Upper lobe of left lung (tissue), 6 donors: ENCODE results near the gene ATAT1. TPM values are rescaled to one million over a fixed set of nuclear protein-coding genes. Genes with fewer than 3 reads are reported as not detected.

Source experiments
- ATAC-seq, 2 donors: fragments of 200-7000 bp; cut with Tn5 transposase; one replicate each; pipeline ENCODE4 v1.9.1; 2022; ENCODE audit warnings: mild to moderate bottlenecking in 2 of 2, moderate library complexity in 2 of 2; ENCODE audit not compliant: low FRiP score in 2 of 2
- DNase-seq, 2 donors: peaks; one replicate each; pipeline ENCODE4 v3.0.0-alpha.2; 2019 to 2020
- H3K27ac ChIP-seq, 4 donors: fragments of 200-600 bp; sonication (generic); one replicate each; pipeline ENCODE4 v1.5.1; 2016 to 2019
- H3K27me3 ChIP-seq, 4 donors: fragments of 200-600 bp; sonication (generic); one replicate each; pipeline ENCODE4 v1.5.1; 2017 to 2019
- H3K36me3 ChIP-seq, 4 donors: fragments of 200-600 bp; sonication (generic); one replicate each; pipeline ENCODE4 v1.5.1; 2016 to 2019
- H3K4me1 ChIP-seq, 4 donors: fragments of 200-600 bp; sonication (generic); one replicate each; pipeline ENCODE4 v1.5.1; 2018 to 2019
- H3K4me3 ChIP-seq, 4 donors: fragments of 200-600 bp; sonication (generic); one replicate each; pipeline ENCODE4 v1.5.1; 2017 to 2019; ENCODE audit warnings: mild to moderate bottlenecking in 2 of 4, moderate library complexity in 1 of 4
- H3K9me3 ChIP-seq, 4 donors: fragments of 200-600 bp; sonication (generic); one replicate each; pipeline ENCODE4 v1.5.1; 2018 to 2019
- CTCF ChIP-seq, 6 experiments: fragments of 450-650 bp in 4 of 6; fragments of 200-600 bp in 2 of 6; sonication (generic) in 2 of 6; IDR thresholded peaks; one replicate each; pipeline ENCODE4 v1.5.1; 2016 to 2019; ENCODE audit warnings: antibody characterized with exemption in 6 of 6
- EP300 ChIP-seq, 4 donors: sonication (generic); formaldehyde crosslinking; IDR thresholded peaks; one replicate each; pipeline ENCODE4 v1.5.1; 2017; ENCODE audit warnings: antibody characterized with exemption in 4 of 4, control low read depth in 2 of 4
- POLR2A ChIP-seq, 4 donors: fragments of 450-650 bp; IDR thresholded peaks; one replicate each; pipeline ENCODE4 v1.5.1; 2016 to 2017; ENCODE audit warnings: antibody characterized with exemption in 4 of 4, mild to moderate bottlenecking in 2 of 4
- POLR2AphosphoS5 ChIP-seq, 2 donors: sonication (generic); formaldehyde crosslinking; IDR thresholded peaks; one replicate each; pipeline ENCODE4 v1.5.1; 2017; ENCODE audit warnings: antibody characterized with exemption in 2 of 2
- WGBS, 2 donors: methylation state at CpG; one replicate each; pipeline ENCODE4 v1.1.5; 2017 to 2018; 5-methylcytosine and 5-hydroxymethylcytosine counted together
- total RNA-seq, 6 donors: library from RNA; depleted of rRNA in 4 of 6; stranded (reverse); fragments of >200 nt in 4 of 6; gene quantifications; one replicate each; pipeline versions ENCODE4 v1.1.0 to v1.2.1, GENCODE V29; 2016 to 2021
- donor health status: DM: no; HTN: no; CAD: no; lungs with moderate emphysema.
- donor health status: DM: no; HTN: yes; CAD: no; lungs with severe emphysema.

Gene ATAT1
- total RNA-seq, 6 donors from 2014 or later, result 3.1 to 36.7 (median 6.2) TPM

GRCh38 chr6:30644769-30645168 is 18.1 kb downstream of the ATAT1 start:
- H3K4me1 ChIP-seq, result peaks cover 13 to 21% (median 14%) of the 10 kb centered on the region in 4 donors
- H3K27me3 ChIP-seq, result no peaks in the 10 kb centered on the region
- peaks cover 0 to 40% (median 19%) of the 10 kb centered on the region in 4 donors for H3K36me3 ChIP-seq
- no peak overlapping the region for H3K27ac ChIP-seq
- no peak for TF ChIP-seq POLR2A (IDR thresholded peaks at IDR 0.05)
- no peak for TF ChIP-seq CTCF (IDR thresholded peaks at IDR 0.05)
- TF ChIP-seq POLR2AphosphoS5 (IDR thresholded peaks at IDR 0.05), result no peak
- TF ChIP-seq EP300 (IDR thresholded peaks at IDR 0.05), result no peak
- DNase-seq (no peak), ATAC-seq (no peak)
- no peaks in the 10 kb centered on the region for H3K9me3 ChIP-seq
- H3K4me3 ChIP-seq, result no peak overlapping the region
- 76% methylated on average over 5 of the region's 5 CpGs for WGBS, 2 donors

GRCh38 chr6:30645989-30646388 is 19.3 kb downstream of the ATAT1 start:
- Histone ChIP-seq H3K27me3 (no peaks in the 10 kb centered on the region), H3K4me3 (no peak overlapping the region), H3K9me3 (no peaks in the 10 kb centered on the region), H3K27ac (peak overlapping the region in 1 of 4 donors; percentile 91), H3K4me1 (peaks cover 13 to 21% (median 14%) of the 10 kb centered on the region in 4 donors), H3K36me3 (peaks cover 0 to 37% (median 15%) of the 10 kb centered on the region in 4 donors)
- ATAC-seq (no peak), DNase-seq (no peak)
- no peak for TF ChIP-seq EP300 (IDR thresholded peaks at IDR 0.05)
- no peak for TF ChIP-seq POLR2AphosphoS5 (IDR thresholded peaks at IDR 0.05)
- no peak for TF ChIP-seq POLR2A (IDR thresholded peaks at IDR 0.05)
- no peak for TF ChIP-seq CTCF (IDR thresholded peaks at IDR 0.05)
- 65 to 78% methylated on average over 1 of the region's 1 CpG for WGBS, 2 donors

- WGBS, 2 donors, result 14 to 45% methylated on average over 10 to 30 of the region's 37 CpGs
- H3K27ac ChIP-seq, result peak within 1 kb of the TSS; percentile 89 to 95 (median 92)
- TF ChIP-seq CTCF (IDR thresholded peaks at IDR 0.05) (no peak), EP300 (IDR thresholded peaks at IDR 0.05) (no peak), POLR2AphosphoS5 (IDR thresholded peaks at IDR 0.05) (no peak), POLR2A (IDR thresholded peaks at IDR 0.05) (no peak)
- peaks cover 0 to 37% (median 20%) of the 10 kb centered on the region in 4 donors for H3K36me3 ChIP-seq
- peak; percentile 94 to 96 for ATAC-seq
- peak; percentile 96 to 98 for DNase-seq
- no peaks in the 10 kb centered on the region for H3K27me3 ChIP-seq
- H3K4me1 ChIP-seq, result peaks cover 13 to 21% (median 14%) of the 10 kb centered on the region in 4 donors
- peak within 1 kb of the TSS; percentile 70 to 99 (median 85) for H3K4me3 ChIP-seq
- H3K9me3 ChIP-seq, result no peaks in the 10 kb centered on the region
Measured at GRCh38 chr6:30646450-30647241, 20.0 kb downstream of the ATAT1 start, which contains the start of gene C6orf136. C6orf136 (plus strand) TSS chr6:30647133; CDS start chr6:30647232, 99 bp downstream.

GRCh38 chr6:30647242-30648116 is 20.8 kb downstream of the ATAT1 start:
- TF ChIP-seq CTCF (IDR thresholded peaks at IDR 0.05) (peak in 1 of 6 experiments; percentile 5), POLR2A (IDR thresholded peaks at IDR 0.05) (peak in 1 of 4 donors; percentile 41), POLR2AphosphoS5 (IDR thresholded peaks at IDR 0.05) (peak in 1 of 2 donors; percentile 34), EP300 (IDR thresholded peaks at IDR 0.05) (no peak)

More at GRCh38 chr6:30647242-30648116, 20.8 kb downstream of the ATAT1 start:
- Histone ChIP-seq H3K4me3 (peak overlapping the region; percentile 70 to 99 (median 85)), H3K9me3 (no peaks in the 10 kb centered on the region), H3K27ac (peak overlapping the region; percentile 89 to 95 (median 92)), H3K4me1 (peaks cover 13 to 21% (median 14%) of the 10 kb centered on the region in 4 donors), H3K27me3 (no peaks in the 10 kb centered on the region), H3K36me3 (peaks cover 0 to 41% (median 23%) of the 10 kb centered on the region in 4 donors)
- ATAC-seq (peak; percentile 89 to 91), DNase-seq (peak; percentile 79 to 94)
- 0 to 2% methylated on average over 17 to 33 of the region's 78 CpGs for WGBS, 2 donors
